GM23338 (cell line): ENCODE data around the gene SDHAF4. TPM values are rescaled to one million over a fixed set of nuclear protein-coding genes. Genes with fewer than 3 reads are reported as not detected.

Source experiments
- ATAC-seq: fragments of 200-7000 bp; cut with Tn5 transposase; 3 replicates; pipeline ENCODE4 v1.9.1; 2020
- DNase-seq: peaks from one replicate; pipeline ENCODE4 v3.0.0-alpha.2; 2015; ENCODE audit warnings: low spot score
- H2AFZ ChIP-seq: fragments of 200-600 bp; sonication (generic); 2 replicates; pipeline ENCODE4 v1.8.0; 2016; ENCODE audit warnings: antibody characterized with exemption, mild to moderate bottlenecking, moderate library complexity
- H3F3A ChIP-seq: fragments of 200-600 bp; sonication (generic); replicated peaks from 2 replicates; pipeline ENCODE4 v1.8.0; 2017; ENCODE audit warnings: antibody characterized with exemption, mixed run types, low read depth
- H3K27ac ChIP-seq: fragments of 200-600 bp; sonication (generic); 2 replicates; pipeline ENCODE4 v1.6.1; 2016; ENCODE audit warnings: low read depth
- H3K27me3 ChIP-seq: fragments of 200-600 bp; sonication (generic); 2 replicates; pipeline ENCODE4 v1.8.0; 2016; ENCODE audit warnings: mild to moderate bottlenecking, mixed run types, moderate library complexity; ENCODE audit not compliant: insufficient read depth
- H3K36me3 ChIP-seq: fragments of 200-600 bp; sonication (generic); 2 replicates; pipeline ENCODE4 v1.8.0; 2016; ENCODE audit warnings: mild to moderate bottlenecking; ENCODE audit not compliant: insufficient read depth
- H3K4me1 ChIP-seq: fragments of 200-600 bp; sonication (generic); 2 replicates; pipeline ENCODE4 v1.8.0; 2016; ENCODE audit warnings: mild to moderate bottlenecking, moderate library complexity; ENCODE audit not compliant: insufficient read depth
- H3K4me2 ChIP-seq: fragments of 200-600 bp; sonication (generic); 2 replicates; pipeline ENCODE4 v1.7.1; 2017; ENCODE audit warnings: mixed run types
- H3K4me3 ChIP-seq: fragments of 200-600 bp; sonication (generic); 2 replicates; pipeline ENCODE4 v1.6.1; 2016; ENCODE audit warnings: mixed run types
- H3K79me2 ChIP-seq: fragments of 200-600 bp; sonication (generic); replicated peaks from 2 replicates; pipeline ENCODE4 v1.8.0; 2017; ENCODE audit warnings: mild to moderate bottlenecking; ENCODE audit not compliant: insufficient read depth
- H3K9me2 ChIP-seq: fragments of 200-600 bp; sonication (generic); 2 replicates; pipeline ENCODE4 v1.8.0; 2017; ENCODE audit not compliant: insufficient read depth
- H4K20me1 ChIP-seq: fragments of 200-600 bp; sonication (generic); replicated peaks from 2 replicates; pipeline ENCODE4 v1.8.0; 2017; ENCODE audit warnings: mild to moderate bottlenecking; ENCODE audit not compliant: insufficient read depth
- H3K27ac Mint-ChIP-seq: 2 replicates; pipeline ENCODE4 v1.8.0; 2020; ENCODE audit warnings: inconsistent platforms, mild to moderate bottlenecking, moderate library complexity, mixed read lengths
- H3K27me3 Mint-ChIP-seq: 3 replicates; pipeline ENCODE4 v1.8.0; 2022; ENCODE audit warnings: low read depth, mild to moderate bottlenecking, moderate library complexity, mixed read lengths, inconsistent platforms; ENCODE audit not compliant: insufficient read depth, poor library complexity
- H3K36me3 Mint-ChIP-seq: 3 replicates; pipeline ENCODE4 v1.8.0; 2021; ENCODE audit warnings: low read depth, mild to moderate bottlenecking, inconsistent platforms, moderate library complexity, mixed read lengths
- H3K4me1 Mint-ChIP-seq: 3 replicates; pipeline ENCODE4 v1.8.0; 2020; ENCODE audit warnings: mild to moderate bottlenecking, inconsistent platforms, mixed read lengths
- H3K4me3 Mint-ChIP-seq: 3 replicates; pipeline ENCODE4 v1.8.0; 2021; ENCODE audit warnings: moderate library complexity, mild to moderate bottlenecking, inconsistent platforms, mixed read lengths
- H3K9me3 Mint-ChIP-seq: 3 replicates; pipeline ENCODE4 v1.8.0; 2020; ENCODE audit warnings: moderate library complexity, mild to moderate bottlenecking, inconsistent platforms, mixed read lengths
- CREB1 ChIP-seq: fragments of 250-450 bp; sonication (Bioruptor Pico); IDR thresholded peaks from 2 replicates; pipeline ENCODE4 v1.5.0; 2020; ENCODE audit warnings: low read depth, mild to moderate bottlenecking, moderate library complexity
- EZH2 ChIP-seq: fragments of 200-600 bp; sonication (generic); IDR thresholded peaks from one replicate; pipeline ENCODE4 v1.8.0; 2017; ENCODE audit warnings: antibody characterized with exemption, mild to moderate bottlenecking, low read depth; ENCODE audit not compliant: unreplicated experiment
- EZH2phosphoT487 ChIP-seq: fragments of 200-600 bp; sonication (generic); IDR thresholded peaks from one replicate; pipeline ENCODE4 v1.8.1; 2018; ENCODE audit warnings: antibody characterized with exemption; ENCODE audit not compliant: unreplicated experiment
- JUNB ChIP-seq: IDR thresholded peaks from one replicate; pipeline ENCODE4 v1.6.1; 2016; ENCODE audit warnings: antibody characterized with exemption; ENCODE audit not compliant: unreplicated experiment
- NANOG ChIP-seq: IDR thresholded peaks from 2 replicates; pipeline ENCODE4 v1.6.1; 2016; ENCODE audit warnings: antibody characterized with exemption, borderline replicate concordance
- POLR2AphosphoS5 ChIP-seq: IDR thresholded peaks from 2 replicates; pipeline ENCODE4 v1.6.1; 2016; ENCODE audit warnings: antibody characterized with exemption, low read depth
- STAT1 ChIP-seq: IDR thresholded peaks from one replicate; pipeline ENCODE4 v1.6.1; 2016; ENCODE audit warnings: antibody characterized with exemption; ENCODE audit not compliant: unreplicated experiment
- ZNF114 ChIP-seq: fragments of 250-450 bp; sonication (Bioruptor Pico); IDR thresholded peaks from 2 replicates; pipeline ENCODE4 v1.5.0; 2020; ENCODE audit warnings: mild to moderate bottlenecking, moderate library complexity
- ZNF331 ChIP-seq: fragments of 250-450 bp; sonication (Bioruptor Pico); IDR thresholded peaks from 2 replicates; pipeline ENCODE4 v1.5.0; 2020; ENCODE audit warnings: low read depth, mild to moderate bottlenecking, moderate library complexity
- polyA plus RNA-seq: library from polyadenylated mRNA; unstranded; fragments of >200 nt; fragmentation: Nextera tagmentation; extraction: Ambion mirVana; gene quantifications from 2 replicates; pipeline ENCODE4 v1.2.1, GENCODE V29; 2016
- total RNA-seq: library from RNA; depleted of rRNA; stranded (reverse); fragments of >200 nt; shearing (Covaris generic); gene quantifications from 2 replicates; pipeline ENCODE4 v1.2.3, GENCODE V29; 2014
- TF ChIP-seq, protein P1 (sequence below): IDR thresholded peaks from one replicate; pipeline ENCODE4 v1.6.1; 2018; ENCODE audit warnings: antibody characterized with exemption; ENCODE audit not compliant: unreplicated experiment
- TF ChIP-seq, protein P2 (sequence below): IDR thresholded peaks from 2 replicates; pipeline ENCODE4 v1.6.1; 2016; ENCODE audit warnings: antibody characterized with exemption
- TF ChIP-seq, protein P3 (sequence below): fragments of 250-450 bp; sonication (Bioruptor Pico); IDR thresholded peaks from 2 replicates; pipeline ENCODE4 v1.5.0; 2020; ENCODE audit warnings: mild to moderate bottlenecking, moderate library complexity
- TF ChIP-seq, protein P4 (sequence below), 2 experiments: fragments of 200-600 bp in 1 of 2; sonication (generic) in 1 of 2; conservative IDR thresholded peaks; 2 replicates each; pipeline versions ENCODE4 v1.5.1 to v1.6.1; 2016 to 2017; ENCODE audit warnings: antibody characterized with exemption in 2 of 2, low read depth in 2 of 2, mild to moderate bottlenecking in 2 of 2, moderate library complexity in 1 of 2

The SDHAF4 gene
- total and polyA plus RNA-seq, 2 experiments from 2014 or later, result 12.2 to 30.4 TPM

DNA sequence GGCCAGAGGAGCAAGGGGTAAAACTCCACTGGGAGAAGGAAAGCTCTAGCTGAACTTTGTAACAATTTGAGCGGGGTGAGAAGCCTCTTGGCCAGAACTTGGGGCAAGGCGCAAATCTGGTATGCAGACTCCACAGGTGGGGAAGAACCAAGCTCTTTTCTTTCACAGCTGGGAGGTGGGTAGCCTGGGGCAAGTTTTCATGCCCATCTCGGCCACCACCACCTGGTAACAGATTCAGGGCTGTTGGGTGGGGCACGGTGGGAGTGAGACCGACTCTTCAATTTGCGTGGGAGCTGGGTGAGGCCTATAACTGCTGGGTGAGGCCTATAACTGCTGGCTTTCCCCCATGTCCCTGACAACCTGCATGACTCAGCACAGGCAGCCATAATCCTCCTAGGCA lies 37.5 kb downstream of the SDHAF4 start:
- Mint-ChIP-seq H3K36me3 (peaks cover 15% of the 10 kb centered on the region), H3K4me3 (no peak overlapping the region), H3K9me3 (peaks cover 19% of the 10 kb centered on the region), H3K4me1 (peaks cover 28% of the 10 kb centered on the region), H3K27me3 (peaks cover 9% of the 10 kb centered on the region), H3K27ac (no peak overlapping the region)
- no peak overlapping the region for H3K4me2 ChIP-seq
- H4K20me1 ChIP-seq, result no peaks in the 10 kb centered on the region
- no peak overlapping the region for H3K27ac ChIP-seq
- H3K27me3 ChIP-seq, result no peaks in the 10 kb centered on the region
- ATAC-seq, result no peak
- H2AFZ ChIP-seq, result no peak overlapping the region
- DNase-seq, result no peak
- H3K4me3 ChIP-seq, result no peak overlapping the region
- peaks cover 4% of the 10 kb centered on the region for H3K9me2 ChIP-seq
- H3K4me1 ChIP-seq, result peaks cover 21% of the 10 kb centered on the region
- no peaks in the 10 kb centered on the region for H3K79me2 ChIP-seq
- TF ChIP-seq POLR2AphosphoS5, result no peak
- no peak for TF ChIP-seq EZH2
- TF ChIP-seq, protein P1, sequence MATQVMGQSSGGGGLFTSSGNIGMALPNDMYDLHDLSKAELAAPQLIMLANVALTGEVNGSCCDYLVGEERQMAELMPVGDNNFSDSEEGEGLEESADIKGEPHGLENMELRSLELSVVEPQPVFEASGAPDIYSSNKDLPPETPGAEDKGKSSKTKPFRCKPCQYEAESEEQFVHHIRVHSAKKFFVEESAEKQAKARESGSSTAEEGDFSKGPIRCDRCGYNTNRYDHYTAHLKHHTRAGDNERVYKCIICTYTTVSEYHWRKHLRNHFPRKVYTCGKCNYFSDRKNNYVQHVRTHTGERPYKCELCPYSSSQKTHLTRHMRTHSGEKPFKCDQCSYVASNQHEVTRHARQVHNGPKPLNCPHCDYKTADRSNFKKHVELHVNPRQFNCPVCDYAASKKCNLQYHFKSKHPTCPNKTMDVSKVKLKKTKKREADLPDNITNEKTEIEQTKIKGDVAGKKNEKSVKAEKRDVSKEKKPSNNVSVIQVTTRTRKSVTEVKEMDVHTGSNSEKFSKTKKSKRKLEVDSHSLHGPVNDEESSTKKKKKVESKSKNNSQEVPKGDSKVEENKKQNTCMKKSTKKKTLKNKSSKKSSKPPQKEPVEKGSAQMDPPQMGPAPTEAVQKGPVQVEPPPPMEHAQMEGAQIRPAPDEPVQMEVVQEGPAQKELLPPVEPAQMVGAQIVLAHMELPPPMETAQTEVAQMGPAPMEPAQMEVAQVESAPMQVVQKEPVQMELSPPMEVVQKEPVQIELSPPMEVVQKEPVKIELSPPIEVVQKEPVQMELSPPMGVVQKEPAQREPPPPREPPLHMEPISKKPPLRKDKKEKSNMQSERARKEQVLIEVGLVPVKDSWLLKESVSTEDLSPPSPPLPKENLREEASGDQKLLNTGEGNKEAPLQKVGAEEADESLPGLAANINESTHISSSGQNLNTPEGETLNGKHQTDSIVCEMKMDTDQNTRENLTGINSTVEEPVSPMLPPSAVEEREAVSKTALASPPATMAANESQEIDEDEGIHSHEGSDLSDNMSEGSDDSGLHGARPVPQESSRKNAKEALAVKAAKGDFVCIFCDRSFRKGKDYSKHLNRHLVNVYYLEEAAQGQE, result no peak
- no peak for TF ChIP-seq STAT1
- TF ChIP-seq, protein P2, sequence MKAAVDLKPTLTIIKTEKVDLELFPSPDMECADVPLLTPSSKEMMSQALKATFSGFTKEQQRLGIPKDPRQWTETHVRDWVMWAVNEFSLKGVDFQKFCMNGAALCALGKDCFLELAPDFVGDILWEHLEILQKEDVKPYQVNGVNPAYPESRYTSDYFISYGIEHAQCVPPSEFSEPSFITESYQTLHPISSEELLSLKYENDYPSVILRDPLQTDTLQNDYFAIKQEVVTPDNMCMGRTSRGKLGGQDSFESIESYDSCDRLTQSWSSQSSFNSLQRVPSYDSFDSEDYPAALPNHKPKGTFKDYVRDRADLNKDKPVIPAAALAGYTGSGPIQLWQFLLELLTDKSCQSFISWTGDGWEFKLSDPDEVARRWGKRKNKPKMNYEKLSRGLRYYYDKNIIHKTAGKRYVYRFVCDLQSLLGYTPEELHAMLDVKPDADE, result no peak
- no peak for TF ChIP-seq CREB1 (CRISPR knock-in tag)
- TF ChIP-seq, protein P3, sequence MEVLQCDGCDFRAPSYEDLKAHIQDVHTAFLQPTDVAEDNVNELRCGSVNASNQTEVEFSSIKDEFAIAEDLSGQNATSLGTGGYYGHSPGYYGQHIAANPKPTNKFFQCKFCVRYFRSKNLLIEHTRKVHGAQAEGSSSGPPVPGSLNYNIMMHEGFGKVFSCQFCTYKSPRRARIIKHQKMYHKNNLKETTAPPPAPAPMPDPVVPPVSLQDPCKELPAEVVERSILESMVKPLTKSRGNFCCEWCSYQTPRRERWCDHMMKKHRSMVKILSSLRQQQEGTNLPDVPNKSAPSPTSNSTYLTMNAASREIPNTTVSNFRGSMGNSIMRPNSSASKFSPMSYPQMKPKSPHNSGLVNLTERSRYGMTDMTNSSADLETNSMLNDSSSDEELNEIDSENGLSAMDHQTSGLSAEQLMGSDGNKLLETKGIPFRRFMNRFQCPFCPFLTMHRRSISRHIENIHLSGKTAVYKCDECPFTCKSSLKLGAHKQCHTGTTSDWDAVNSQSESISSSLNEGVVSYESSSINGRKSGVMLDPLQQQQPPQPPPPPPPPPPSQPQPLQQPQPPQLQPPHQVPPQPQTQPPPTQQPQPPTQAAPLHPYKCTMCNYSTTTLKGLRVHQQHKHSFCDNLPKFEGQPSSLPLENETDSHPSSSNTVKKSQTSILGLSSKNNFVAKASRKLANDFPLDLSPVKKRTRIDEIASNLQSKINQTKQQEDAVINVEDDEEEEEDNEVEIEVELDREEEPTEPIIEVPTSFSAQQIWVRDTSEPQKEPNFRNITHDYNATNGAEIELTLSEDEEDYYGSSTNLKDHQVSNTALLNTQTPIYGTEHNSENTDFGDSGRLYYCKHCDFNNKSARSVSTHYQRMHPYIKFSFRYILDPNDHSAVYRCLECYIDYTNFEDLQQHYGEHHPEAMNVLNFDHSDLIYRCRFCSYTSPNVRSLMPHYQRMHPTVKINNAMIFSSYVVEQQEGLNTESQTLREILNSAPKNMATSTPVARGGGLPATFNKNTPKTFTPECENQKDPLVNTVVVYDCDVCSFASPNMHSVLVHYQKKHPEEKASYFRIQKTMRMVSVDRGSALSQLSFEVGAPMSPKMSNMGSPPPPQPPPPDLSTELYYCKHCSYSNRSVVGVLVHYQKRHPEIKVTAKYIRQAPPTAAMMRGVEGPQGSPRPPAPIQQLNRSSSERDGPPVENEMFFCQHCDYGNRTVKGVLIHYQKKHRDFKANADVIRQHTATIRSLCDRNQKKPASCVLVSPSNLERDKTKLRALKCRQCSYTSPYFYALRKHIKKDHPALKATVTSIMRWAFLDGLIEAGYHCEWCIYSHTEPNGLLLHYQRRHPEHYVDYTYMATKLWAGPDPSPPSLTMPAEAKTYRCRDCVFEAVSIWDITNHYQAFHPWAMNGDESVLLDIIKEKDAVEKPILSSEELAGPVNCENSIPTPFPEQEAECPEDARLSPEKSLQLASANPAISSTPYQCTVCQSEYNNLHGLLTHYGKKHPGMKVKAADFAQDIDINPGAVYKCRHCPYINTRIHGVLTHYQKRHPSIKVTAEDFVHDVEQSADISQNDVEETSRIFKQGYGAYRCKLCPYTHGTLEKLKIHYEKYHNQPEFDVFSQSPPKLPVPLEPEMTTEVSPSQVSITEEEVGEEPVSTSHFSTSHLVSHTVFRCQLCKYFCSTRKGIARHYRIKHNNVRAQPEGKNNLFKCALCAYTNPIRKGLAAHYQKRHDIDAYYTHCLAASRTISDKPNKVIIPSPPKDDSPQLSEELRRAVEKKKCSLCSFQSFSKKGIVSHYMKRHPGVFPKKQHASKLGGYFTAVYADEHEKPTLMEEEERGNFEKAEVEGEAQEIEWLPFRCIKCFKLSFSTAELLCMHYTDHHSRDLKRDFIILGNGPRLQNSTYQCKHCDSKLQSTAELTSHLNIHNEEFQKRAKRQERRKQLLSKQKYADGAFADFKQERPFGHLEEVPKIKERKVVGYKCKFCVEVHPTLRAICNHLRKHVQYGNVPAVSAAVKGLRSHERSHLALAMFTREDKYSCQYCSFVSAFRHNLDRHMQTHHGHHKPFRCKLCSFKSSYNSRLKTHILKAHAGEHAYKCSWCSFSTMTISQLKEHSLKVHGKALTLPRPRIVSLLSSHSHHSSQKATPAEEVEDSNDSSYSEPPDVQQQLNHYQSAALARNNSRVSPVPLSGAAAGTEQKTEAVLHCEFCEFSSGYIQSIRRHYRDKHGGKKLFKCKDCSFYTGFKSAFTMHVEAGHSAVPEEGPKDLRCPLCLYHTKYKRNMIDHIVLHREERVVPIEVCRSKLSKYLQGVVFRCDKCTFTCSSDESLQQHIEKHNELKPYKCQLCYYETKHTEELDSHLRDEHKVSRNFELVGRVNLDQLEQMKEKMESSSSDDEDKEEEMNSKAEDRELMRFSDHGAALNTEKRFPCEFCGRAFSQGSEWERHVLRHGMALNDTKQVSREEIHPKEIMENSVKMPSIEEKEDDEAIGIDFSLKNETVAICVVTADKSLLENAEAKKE (CRISPR knock-in tag), result no peak
- no peak for TF ChIP-seq EZH2phosphoT487
- no peak for TF ChIP-seq JUNB
- no peak for TF ChIP-seq ZNF114 (CRISPR knock-in tag)
- no peak for TF ChIP-seq ZNF331 (CRISPR knock-in tag)
- TF ChIP-seq, protein P4, sequence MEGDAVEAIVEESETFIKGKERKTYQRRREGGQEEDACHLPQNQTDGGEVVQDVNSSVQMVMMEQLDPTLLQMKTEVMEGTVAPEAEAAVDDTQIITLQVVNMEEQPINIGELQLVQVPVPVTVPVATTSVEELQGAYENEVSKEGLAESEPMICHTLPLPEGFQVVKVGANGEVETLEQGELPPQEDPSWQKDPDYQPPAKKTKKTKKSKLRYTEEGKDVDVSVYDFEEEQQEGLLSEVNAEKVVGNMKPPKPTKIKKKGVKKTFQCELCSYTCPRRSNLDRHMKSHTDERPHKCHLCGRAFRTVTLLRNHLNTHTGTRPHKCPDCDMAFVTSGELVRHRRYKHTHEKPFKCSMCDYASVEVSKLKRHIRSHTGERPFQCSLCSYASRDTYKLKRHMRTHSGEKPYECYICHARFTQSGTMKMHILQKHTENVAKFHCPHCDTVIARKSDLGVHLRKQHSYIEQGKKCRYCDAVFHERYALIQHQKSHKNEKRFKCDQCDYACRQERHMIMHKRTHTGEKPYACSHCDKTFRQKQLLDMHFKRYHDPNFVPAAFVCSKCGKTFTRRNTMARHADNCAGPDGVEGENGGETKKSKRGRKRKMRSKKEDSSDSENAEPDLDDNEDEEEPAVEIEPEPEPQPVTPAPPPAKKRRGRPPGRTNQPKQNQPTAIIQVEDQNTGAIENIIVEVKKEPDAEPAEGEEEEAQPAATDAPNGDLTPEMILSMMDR (conservative IDR thresholded peaks at IDR 0.05; ENCODE audit: low read depth in 2 of 2), result no peak
- TF ChIP-seq NANOG, result no peak
- H3F3A ChIP-seq, result no peaks in the 10 kb centered on the region
- no peaks in the 10 kb centered on the region for H3K36me3 ChIP-seq
